OCI-LY3 (cell line): ENCODE measurements around the gene TAF1.
"Not testable (repeated sequence)": the region's sequence is repeated elsewhere in the genome, so short reads cannot be mapped to it uniquely, and the experiment has no call there.

Experiments used
- H2AFZ ChIP-seq: fragments of 200-600, 300-600 bp; shearing (Covaris generic); 2 replicates; pipeline ENCODE4 v1.6.0; 2014; ENCODE audit warnings: antibody characterized with exemption, low read depth, low read length
- H3K27ac ChIP-seq: fragments of 200-600, 300-600 bp; sonication (generic); 2 replicates; pipeline ENCODE4 v1.5.1; 2014; ENCODE audit warnings: mild to moderate bottlenecking, low read length, moderate library complexity, mixed read lengths
- H3K27me3 ChIP-seq: fragments of 200-600, 300-600 bp; sonication (generic); 2 replicates; pipeline ENCODE4 v1.6.1; 2014; ENCODE audit warnings: low read depth, low read length, mixed read lengths
- H3K36me3 ChIP-seq: fragments of 200-600, 300-600 bp; sonication (generic); replicated peaks from 2 replicates; pipeline ENCODE3; 2014; ENCODE audit warnings: low read depth, low read length, mixed read lengths
- H3K4me1 ChIP-seq: fragments of 300-600, 200-600 bp; sonication (generic); 2 replicates; pipeline ENCODE4 v1.6.1; 2014; ENCODE audit warnings: low read length, mixed read lengths
- H3K4me2 ChIP-seq: fragments of 200-600, 300-600 bp; sonication (generic); 2 replicates; pipeline ENCODE4 v1.6.1; 2014; ENCODE audit warnings: low read length, mixed read lengths
- H3K4me3 ChIP-seq: fragments of 300-600, 200-600 bp; sonication (generic); 2 replicates; pipeline ENCODE4 v1.5.1; 2014; ENCODE audit warnings: antibody characterized with exemption, mild to moderate bottlenecking, low read length, moderate library complexity
- H3K79me2 ChIP-seq: fragments of 300-600, 200-600 bp; shearing (Covaris generic); 2 replicates; pipeline ENCODE4 v1.6.1; 2014; ENCODE audit warnings: mild to moderate bottlenecking, low read length, mixed read lengths
- H3K9ac ChIP-seq: fragments of 300-600, 200-600 bp; shearing (Covaris generic); 2 replicates; pipeline ENCODE4 v1.6.0; 2014; ENCODE audit warnings: mild to moderate bottlenecking, low read length, moderate library complexity
- H3K9me3 ChIP-seq: fragments of 200-600, 300-600 bp; shearing (Covaris generic); 2 replicates; pipeline ENCODE4 v1.6.1; 2014; ENCODE audit warnings: low read length, mixed read lengths; ENCODE audit not compliant: insufficient read depth
- H4K20me1 ChIP-seq: fragments of 200-600, 300-600 bp; sonication (generic); 2 replicates; pipeline ENCODE4 v1.6.1; 2016; ENCODE audit warnings: low read length, mixed read lengths; ENCODE audit not compliant: insufficient read depth
- CTCF ChIP-seq: fragments of 200-600, 300-600 bp; sonication (generic); IDR thresholded peaks from 2 replicates; pipeline ENCODE4 v1.5.1; 2014; ENCODE audit warnings: antibody characterized with exemption, low read length, low read depth
- EZH2phosphoT487 ChIP-seq: fragments of 200-600 bp; shearing (Covaris generic); IDR thresholded peaks from 2 replicates; pipeline ENCODE4 v1.6.1; 2018; ENCODE audit warnings: antibody characterized with exemption, mixed run types, low read depth

Gene TAF1

DNA sequence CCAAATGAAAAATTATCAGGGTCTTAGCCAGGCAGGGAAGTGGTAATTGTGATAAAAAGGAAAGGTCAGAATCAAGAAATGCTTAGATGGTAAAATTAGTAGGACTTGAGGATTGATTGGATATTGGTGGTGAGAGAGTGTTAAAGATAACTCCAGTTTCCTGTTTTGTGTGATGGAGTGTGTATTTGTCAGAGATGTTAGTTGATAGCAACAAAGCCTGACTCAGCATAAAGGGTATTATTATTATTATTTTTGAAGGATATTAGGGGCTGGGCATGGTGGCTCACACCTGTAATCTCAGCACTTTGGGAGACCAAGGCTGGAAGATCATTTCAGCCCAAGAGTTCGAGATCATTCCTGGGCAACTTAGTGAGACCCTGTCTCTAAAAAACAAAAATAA, 143.1 kb downstream of the TAF1 start:
- TF ChIP-seq CTCF: no peak
- no peak for TF ChIP-seq EZH2phosphoT487
- no peaks in the 10 kb centered on the region for H3K9me3 ChIP-seq
- H3K4me2 ChIP-seq: no peak overlapping the region
- H3K4me3 ChIP-seq: no peak overlapping the region
- H3K27me3 ChIP-seq: no peaks in the 10 kb centered on the region
- H3K79me2 ChIP-seq: no peaks in the 10 kb centered on the region
- H2AFZ ChIP-seq: no peak overlapping the region
- H3K36me3 ChIP-seq: no peaks in the 10 kb centered on the region
- H3K9ac ChIP-seq: no peak overlapping the region
- H3K4me1 ChIP-seq: peaks cover 12% of the 10 kb centered on the region
- H4K20me1 ChIP-seq: no peaks in the 10 kb centered on the region
- no peak overlapping the region for H3K27ac ChIP-seq

DNA sequence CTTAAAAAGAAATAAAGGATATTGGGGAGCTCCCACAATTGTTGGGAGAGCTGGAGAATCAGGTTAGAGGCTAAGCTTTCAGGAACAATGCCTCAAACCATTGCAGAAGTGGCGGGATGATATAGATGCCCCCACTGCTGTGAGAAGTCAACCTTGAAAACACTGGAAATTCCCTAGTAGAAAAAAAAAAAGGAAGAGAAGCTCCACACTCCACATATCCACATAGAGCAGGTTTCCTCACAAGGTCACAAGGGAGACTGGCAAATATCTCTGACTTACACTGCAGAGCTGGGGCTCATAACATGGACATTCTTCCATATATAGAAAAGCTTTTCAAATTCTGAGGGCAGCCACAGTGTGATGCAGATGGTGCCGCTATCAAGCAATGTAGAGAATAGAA, 144.0 kb downstream of the TAF1 start:
- Histone ChIP-seq H3K27me3 (no peaks in the 10 kb centered on the region), H4K20me1 (no peaks in the 10 kb centered on the region), H3K4me2 (peak overlapping the region; percentile 16; the same call in 1 of the 2 replicates), H3K27ac (no peak overlapping the region), H3K4me1 (peaks cover 20% of the 10 kb centered on the region), H3K36me3 (no peaks in the 10 kb centered on the region), H3K9ac (no peak overlapping the region), H2AFZ (no peak overlapping the region), H3K9me3 (no peaks in the 10 kb centered on the region), H3K79me2 (no peaks in the 10 kb centered on the region), H3K4me3 (no peak overlapping the region)
- TF ChIP-seq EZH2phosphoT487 (no peak), CTCF (no peak)

GRCh38 chrX:71513731-71514130, 147.6 kb downstream of the TAF1 start:
- not testable (repeated sequence) for H3K27me3 ChIP-seq, H3K27ac ChIP-seq, H3K9me3 ChIP-seq

GRCh38 chrX:71514367-71515037, 148.3 kb downstream of the TAF1 start:
- TF ChIP-seq EZH2phosphoT487: no peak
- TF ChIP-seq CTCF: peak; percentile 33
- H3K4me1 ChIP-seq: peaks cover 26% of the 10 kb centered on the region
- H3K36me3 ChIP-seq: no peaks in the 10 kb centered on the region
- peak overlapping the region; percentile 34; the same call in 1 of the 2 replicates for H3K27ac ChIP-seq
- no peak overlapping the region for H3K9ac ChIP-seq
- H3K9me3 ChIP-seq: no peaks in the 10 kb centered on the region
- no peaks in the 10 kb centered on the region for H3K79me2 ChIP-seq
- peak overlapping the region; percentile 52 for H3K4me2 ChIP-seq
- no peaks in the 10 kb centered on the region for H3K27me3 ChIP-seq
- peak overlapping the region; percentile 7; the same call in 1 of the 2 replicates for H3K4me3 ChIP-seq
- H4K20me1 ChIP-seq: no peaks in the 10 kb centered on the region
- H2AFZ ChIP-seq: no peak overlapping the region

More at GRCh38 chrX:71513731-71514130, 147.6 kb downstream of the TAF1 start:
- not testable (repeated sequence) for H3K36me3 ChIP-seq, H3K9ac ChIP-seq, H4K20me1 ChIP-seq, H2AFZ ChIP-seq, H3K4me3 ChIP-seq, H3K79me2 ChIP-seq
- H3K4me1 ChIP-seq: peaks cover 26% of the 10 kb centered on the region
- H3K4me2 ChIP-seq: peak overlapping the region; percentile 52
